ENCODE measurements around the gene RIN3. TPM values are rescaled to one million over a fixed set of nuclear protein-coding genes. Genes with fewer than 3 reads are reported as not detected.

Gene RIN3
- total RNA-seq, 3 donors from 2014 or later, result 10.7 to 19.7 (median 12.1) TPM

DNA sequence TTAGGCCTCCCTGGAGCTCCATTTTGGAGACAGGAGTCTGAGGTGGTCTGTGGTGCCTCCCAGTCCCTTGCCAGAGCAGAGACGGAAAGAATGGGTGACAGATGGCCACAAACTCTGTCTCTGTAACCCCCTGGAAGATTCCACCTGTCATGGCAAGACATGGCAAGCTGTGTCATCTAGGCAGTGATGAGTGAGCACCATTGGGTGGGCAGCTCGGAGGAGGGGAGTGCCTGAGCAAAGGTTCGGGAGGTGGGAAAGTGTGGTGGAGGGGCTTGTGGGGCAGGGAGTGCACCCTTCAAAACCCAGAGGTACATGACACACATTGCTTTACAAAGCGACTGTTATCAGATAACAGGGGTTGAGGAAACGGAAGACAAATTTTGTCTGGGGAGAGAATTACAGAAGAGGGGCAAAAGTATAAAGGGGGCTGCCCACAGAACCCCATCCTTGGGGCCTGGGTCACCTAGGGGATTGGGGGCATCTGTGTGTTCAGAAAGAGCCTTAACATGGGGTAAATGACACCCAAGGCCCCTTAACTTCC lies 3.5 kb downstream of the RIN3 start:
- no peak overlapping the region for H3K27ac ChIP-seq
- TF ChIP-seq POLR2A (IDR thresholded peaks at IDR 0.05), result no peak
- DNase-seq (ENCODE audit: low spot score in 2 of 2), result no peak
- H3K4me1 ChIP-seq, result peaks cover 0 to 4% of the 10 kb centered on the region in 2 donors
- no peaks in the 10 kb centered on the region for H3K9me3 ChIP-seq
- intact Hi-C loops (cut with DNase I; ENCODE audit: low total_unique reads), result no loop called here
- no peaks in the 10 kb centered on the region for H3K36me3 ChIP-seq
- H3K27me3 ChIP-seq, result no peaks in the 10 kb centered on the region
- H3K4me3 ChIP-seq, result no peak overlapping the region

DNA sequence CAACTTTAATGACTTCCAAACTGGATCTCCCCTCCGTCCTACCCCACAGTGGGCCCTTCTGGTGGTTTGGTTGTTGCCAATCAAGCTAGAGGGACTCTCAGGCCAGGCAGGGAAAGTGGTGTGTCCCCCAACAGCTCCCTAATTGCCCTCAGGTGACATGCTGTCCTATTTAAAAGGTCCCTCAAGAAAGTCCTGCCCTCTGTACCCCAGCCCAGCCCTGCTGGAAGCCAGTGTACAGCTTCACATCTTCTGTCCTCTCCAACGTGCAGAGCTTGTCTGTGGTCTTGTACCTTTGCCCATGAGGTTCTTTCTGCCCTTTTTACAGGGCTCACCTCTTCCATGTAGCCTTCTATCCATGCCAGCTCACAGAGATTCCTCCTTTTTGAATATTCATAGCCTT lies 4.2 kb downstream of the RIN3 start:
- DNase-seq (ENCODE audit: low spot score in 2 of 2), result no peak
- no peaks in the 10 kb centered on the region for H3K9me3 ChIP-seq
- peaks cover 0 to 4% of the 10 kb centered on the region in 2 donors for H3K4me1 ChIP-seq
- intact Hi-C loops (cut with DNase I; ENCODE audit: low total_unique reads), result no loop called here
- H3K27ac ChIP-seq, result no peak overlapping the region
- H3K4me3 ChIP-seq, result no peak overlapping the region
- H3K36me3 ChIP-seq, result no peaks in the 10 kb centered on the region
- no peaks in the 10 kb centered on the region for H3K27me3 ChIP-seq
- TF ChIP-seq, protein P1, sequence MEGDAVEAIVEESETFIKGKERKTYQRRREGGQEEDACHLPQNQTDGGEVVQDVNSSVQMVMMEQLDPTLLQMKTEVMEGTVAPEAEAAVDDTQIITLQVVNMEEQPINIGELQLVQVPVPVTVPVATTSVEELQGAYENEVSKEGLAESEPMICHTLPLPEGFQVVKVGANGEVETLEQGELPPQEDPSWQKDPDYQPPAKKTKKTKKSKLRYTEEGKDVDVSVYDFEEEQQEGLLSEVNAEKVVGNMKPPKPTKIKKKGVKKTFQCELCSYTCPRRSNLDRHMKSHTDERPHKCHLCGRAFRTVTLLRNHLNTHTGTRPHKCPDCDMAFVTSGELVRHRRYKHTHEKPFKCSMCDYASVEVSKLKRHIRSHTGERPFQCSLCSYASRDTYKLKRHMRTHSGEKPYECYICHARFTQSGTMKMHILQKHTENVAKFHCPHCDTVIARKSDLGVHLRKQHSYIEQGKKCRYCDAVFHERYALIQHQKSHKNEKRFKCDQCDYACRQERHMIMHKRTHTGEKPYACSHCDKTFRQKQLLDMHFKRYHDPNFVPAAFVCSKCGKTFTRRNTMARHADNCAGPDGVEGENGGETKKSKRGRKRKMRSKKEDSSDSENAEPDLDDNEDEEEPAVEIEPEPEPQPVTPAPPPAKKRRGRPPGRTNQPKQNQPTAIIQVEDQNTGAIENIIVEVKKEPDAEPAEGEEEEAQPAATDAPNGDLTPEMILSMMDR (IDR thresholded peaks at IDR 0.05), result no peak
- TF ChIP-seq POLR2AphosphoS5 (IDR thresholded peaks at IDR 0.05) (no peak), POLR2A (IDR thresholded peaks at IDR 0.05) (no peak)

DNA sequence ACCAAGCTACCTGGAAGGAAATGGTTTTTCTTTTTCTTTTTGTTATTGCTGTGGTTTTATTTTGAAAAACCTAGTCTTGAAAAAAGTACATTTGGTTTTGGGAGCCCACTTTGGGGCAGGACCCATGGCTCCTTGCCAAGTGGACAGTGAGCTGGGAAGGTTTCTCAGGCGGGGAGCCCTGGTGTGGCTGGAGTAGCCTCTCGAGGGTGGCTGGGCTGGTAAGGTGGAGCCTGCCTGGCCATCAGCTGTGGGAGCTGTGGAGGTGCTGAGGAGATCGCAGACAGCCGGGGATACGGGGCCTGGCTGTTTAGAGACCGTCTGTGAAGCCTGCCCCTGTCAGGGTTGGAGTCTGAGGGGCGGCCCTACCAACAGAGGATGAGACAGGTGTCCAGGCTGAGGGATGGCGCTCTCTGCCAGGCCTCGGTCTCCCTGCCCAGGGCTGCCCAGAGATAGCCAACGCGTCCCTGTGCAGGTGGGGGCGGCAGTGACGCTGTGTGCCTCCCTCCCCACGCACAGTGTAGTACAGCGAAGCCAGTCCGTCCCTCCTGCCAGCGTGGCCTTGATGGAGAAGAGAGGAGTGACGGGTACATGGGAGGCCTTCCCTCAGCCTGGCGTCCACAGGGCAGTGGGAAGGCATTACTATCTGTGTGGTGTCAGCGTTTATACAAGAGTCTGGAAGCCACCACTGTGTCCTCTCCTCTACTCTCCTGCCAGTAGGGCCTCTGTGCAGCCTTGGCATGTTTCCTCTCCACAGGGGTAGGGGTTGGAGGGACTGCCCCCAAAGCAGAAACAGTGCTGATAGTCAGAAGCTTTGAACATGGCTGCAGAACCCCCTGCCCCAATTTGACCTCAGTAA lies 5.9 kb downstream of the RIN3 start:
- TF ChIP-seq POLR2AphosphoS5 (IDR thresholded peaks at IDR 0.05), result no peak
- H3K36me3 ChIP-seq, result no peaks in the 10 kb centered on the region
- H3K9me3 ChIP-seq, result no peaks in the 10 kb centered on the region
- intact Hi-C loops (cut with DNase I; ENCODE audit: low total_unique reads), result loop anchor here (10.0 kb wide), 1 partner anchor 45 kb away; no protein-coding TSS in a partner anchor
- DNase-seq (ENCODE audit: low spot score in 2 of 2), result no peak
- no peak overlapping the region for H3K4me3 ChIP-seq
- H3K4me1 ChIP-seq, result peaks cover 0 to 4% of the 10 kb centered on the region in 2 donors
- no peak overlapping the region for H3K27ac ChIP-seq
- no peaks in the 10 kb centered on the region for H3K27me3 ChIP-seq

DNA sequence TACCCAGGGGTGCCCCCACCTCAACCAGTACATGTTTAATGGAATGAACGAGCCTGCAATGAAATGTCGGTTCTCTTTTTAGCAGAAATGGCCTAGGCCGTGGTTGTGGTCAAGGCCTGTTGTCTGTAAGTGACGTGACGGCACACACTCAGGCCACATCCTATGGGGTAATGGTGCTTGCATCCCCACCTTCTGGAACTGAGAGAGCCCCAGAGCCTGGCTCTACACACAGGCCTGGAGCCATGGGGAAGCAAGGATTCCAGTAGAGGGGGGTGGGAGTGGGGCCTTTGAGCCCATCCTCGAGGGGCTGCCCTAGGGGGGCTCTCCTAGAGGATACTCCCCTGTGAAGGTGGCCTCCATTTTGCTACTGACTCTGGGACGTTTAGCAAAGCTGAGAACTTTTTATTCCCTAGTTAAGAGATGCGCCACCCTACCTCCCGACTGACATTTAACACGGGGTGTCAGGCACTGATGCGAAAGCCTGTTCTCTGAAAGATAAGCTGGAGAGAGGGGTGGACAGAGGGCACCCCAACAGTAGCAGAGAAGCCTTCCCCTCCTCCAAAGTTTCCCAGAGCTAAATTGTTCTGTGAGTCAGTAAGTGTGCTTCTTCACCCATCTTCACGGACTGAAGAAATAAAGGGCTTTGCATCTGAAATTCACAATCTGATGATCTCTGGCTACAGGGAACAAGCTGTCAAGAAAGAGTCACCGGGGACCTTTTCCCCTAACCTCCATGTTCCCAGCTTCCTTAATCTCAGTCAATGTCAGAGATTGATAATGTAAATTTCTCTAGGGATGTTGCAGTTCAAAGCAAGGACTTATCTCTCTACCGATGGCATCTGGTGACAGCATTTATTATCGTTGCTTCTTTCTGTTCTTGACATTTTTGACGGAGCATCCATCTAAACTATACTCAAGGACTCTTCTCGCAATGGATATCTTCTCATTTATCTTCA lies 6.8 kb downstream of the RIN3 start:
- Histone ChIP-seq H3K9me3 (no peaks in the 10 kb centered on the region), H3K27ac (no peak overlapping the region), H3K36me3 (no peaks in the 10 kb centered on the region), H3K4me3 (no peak overlapping the region), H3K27me3 (no peaks in the 10 kb centered on the region), H3K4me1 (no peaks in the 10 kb centered on the region)
- TF ChIP-seq, protein P1 (IDR thresholded peaks at IDR 0.05), result no peak
- TF ChIP-seq POLR2AphosphoS5 (IDR thresholded peaks at IDR 0.05) (no peak), POLR2A (IDR thresholded peaks at IDR 0.05) (no peak)
- no peak for DNase-seq (ENCODE audit: low spot score in 2 of 2)
- intact Hi-C loops (cut with DNase I; ENCODE audit: low total_unique reads), result loop anchor here (10.0 kb wide), 1 partner anchor 46 kb away; no protein-coding TSS in a partner anchor

DNA sequence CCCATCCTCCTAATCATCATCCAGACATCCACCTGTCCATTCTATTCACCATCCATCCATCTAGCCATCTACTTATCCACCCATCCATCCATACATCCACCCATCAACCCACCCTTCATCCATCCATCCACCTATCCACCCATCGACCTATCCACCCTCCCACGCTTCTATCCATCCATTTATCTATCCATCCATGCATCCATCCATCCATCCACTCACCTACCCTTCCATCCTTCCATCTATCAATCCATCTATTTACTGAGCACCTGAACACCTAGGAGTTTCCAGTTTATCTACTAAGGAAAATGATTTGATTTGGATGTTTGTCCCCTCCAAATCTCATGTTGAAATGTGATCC lies 7.5 kb downstream of the RIN3 start:
- no peak for DNase-seq (ENCODE audit: low spot score in 2 of 2)
- Histone ChIP-seq H3K4me1 (no peaks in the 10 kb centered on the region), H3K9me3 (no peaks in the 10 kb centered on the region), H3K27ac (no peak overlapping the region), H3K36me3 (no peaks in the 10 kb centered on the region), H3K4me3 (no peak overlapping the region), H3K27me3 (no peaks in the 10 kb centered on the region)
- TF ChIP-seq POLR2AphosphoS5 (IDR thresholded peaks at IDR 0.05) (no peak), POLR2A (IDR thresholded peaks at IDR 0.05) (no peak)
- TF ChIP-seq, protein P1 (IDR thresholded peaks at IDR 0.05), result no peak
- intact Hi-C loops (cut with DNase I; ENCODE audit: low total_unique reads), result loop anchor here (10.0 kb wide), 1 partner anchor 46 kb away; no protein-coding TSS in a partner anchor
